ENCODE measurements around the gene KNOP1. TPM values are rescaled to one million over a fixed set of nuclear protein-coding genes. Genes with fewer than 3 reads are reported as not detected.
A peak's percentile ranks its signal among the peaks of the same experiment; 100 is the strongest.

KNOP1 gene
- total and polyA plus RNA-seq, 12 donors: 8.1 to 30.6 (median 13.7) TPM

DNA sequence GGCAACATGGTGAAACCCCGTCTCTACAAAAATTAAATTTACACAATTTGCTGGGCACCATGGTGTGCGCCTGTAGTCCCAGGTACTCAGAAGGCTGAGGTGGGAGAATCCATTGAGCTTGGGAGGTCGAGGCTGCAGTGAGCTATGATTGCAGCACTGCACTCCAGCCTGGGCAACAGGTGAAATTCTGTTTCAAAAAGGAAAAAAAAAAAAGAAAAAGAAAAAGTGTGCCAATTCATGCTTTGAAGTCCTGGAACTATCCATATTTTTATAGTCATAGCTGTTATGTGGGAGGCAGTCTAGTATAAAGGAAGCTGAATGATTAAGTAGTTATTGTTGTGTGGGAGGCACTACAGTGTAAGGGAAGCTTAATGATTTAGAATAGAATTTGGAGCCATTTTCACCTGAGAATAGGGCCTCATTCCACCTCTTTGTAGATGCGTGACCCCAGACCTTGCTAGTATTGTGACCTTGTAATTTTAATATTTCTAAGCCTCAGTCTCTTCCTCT lies 31.6 kb upstream of the KNOP1 start:
- Histone ChIP-seq H3K36me3 (replicated peaks in 1 of 2) (no peaks in the 10 kb centered on the region), H3K27me3 (no peaks in the 10 kb centered on the region), H3K4me1 (replicated peaks in 1 of 2) (peaks cover 0 to 4% of the 10 kb centered on the region in 2 donors), H3K27ac (no peak overlapping the region), H3K4me3 (no peak overlapping the region), H3K9me3 (replicated peaks in 1 of 3) (no peaks in the 10 kb centered on the region)
- WGBS, 4 donors: 88 to 98% (median 91%) methylated on average over 4 of the region's 4 CpGs
- intact Hi-C loops (cut with DNase I): no loop called here
- no peak for TF ChIP-seq POLR2A (IDR thresholded peaks at IDR 0.05)
- peak in 1 of 7 donors; percentile 25 for DNase-seq

DNA sequence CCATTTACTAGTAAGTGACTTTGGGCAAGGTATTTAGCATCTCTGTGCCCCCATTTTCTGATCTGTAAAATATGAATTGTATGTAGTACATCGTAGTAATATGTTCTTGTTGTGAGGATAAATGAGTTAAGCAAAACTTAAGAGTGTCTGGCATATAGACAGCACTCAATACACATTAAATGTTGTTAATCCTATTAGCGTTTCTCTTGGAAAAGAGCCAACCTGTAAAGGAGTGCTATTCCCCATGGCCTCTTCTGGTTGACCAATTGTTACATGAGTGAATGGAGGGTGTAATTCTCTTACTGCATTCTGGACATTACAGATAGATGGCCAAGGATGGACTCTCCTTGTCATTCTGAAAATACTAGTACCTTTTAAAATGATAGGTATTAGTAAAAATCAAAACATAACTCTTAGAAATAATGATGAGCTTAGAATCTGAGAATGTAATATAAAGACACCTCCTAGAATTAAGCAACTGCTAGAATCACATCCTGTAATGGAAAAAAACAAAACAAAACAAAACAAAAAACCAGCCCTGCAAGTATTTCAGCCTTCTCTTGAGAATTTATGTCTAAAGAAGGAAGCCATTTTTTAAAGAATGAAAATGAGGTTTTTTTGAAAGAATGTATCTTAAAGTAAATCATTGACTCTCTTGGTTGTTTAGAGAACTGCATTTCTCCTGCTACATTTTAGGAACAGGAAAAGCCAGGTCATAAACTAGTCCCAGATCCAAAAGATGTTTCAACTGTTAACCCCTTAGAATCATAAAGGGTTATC lies 30.6 kb upstream of the KNOP1 start:
- no peak for TF ChIP-seq POLR2A (IDR thresholded peaks at IDR 0.05)
- TF ChIP-seq CTCF (IDR thresholded peaks at IDR 0.05): no peak
- Histone ChIP-seq H3K27ac (peak overlapping the region in 2 of 5 donors; percentile 45), H3K4me1 (replicated peaks in 1 of 2) (peaks cover 0 to 4% of the 10 kb centered on the region in 2 donors), H3K36me3 (replicated peaks in 1 of 2) (no peaks in the 10 kb centered on the region), H3K9me3 (replicated peaks in 1 of 3) (no peaks in the 10 kb centered on the region), H3K4me3 (no peak overlapping the region), H3K27me3 (no peaks in the 10 kb centered on the region)
- DNase-seq: no peak
- WGBS, 4 donors: 61 to 71% (median 65%) methylated on average over 2 of the region's 2 CpGs
- intact Hi-C loops (cut with DNase I): no loop called here

DNA sequence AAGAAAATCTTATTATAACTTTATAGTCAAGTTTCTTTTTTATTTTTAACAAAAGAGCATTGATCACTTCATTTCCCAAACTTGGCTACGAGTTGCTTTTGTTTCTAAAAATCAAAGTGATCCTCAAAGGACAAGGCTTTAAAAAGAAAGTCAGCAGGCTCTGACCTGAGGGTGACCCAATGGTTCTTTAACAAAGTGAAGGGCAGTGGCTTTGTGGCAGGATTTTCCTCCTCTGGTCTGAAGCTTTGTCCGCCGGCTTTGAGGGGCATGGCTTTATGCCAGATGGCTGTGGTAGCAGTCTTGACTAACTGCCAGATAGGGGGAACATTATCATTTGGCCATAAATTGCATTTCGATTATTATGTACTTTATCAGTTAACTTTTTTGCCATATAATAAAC lies 28.5 kb upstream of the KNOP1 start:
- H3K27ac ChIP-seq: no peak overlapping the region
- intact Hi-C loops (cut with DNase I): no loop called here
- H3K27me3 ChIP-seq: no peaks in the 10 kb centered on the region
- no peaks in the 10 kb centered on the region for H3K9me3 ChIP-seq (replicated peaks in 1 of 3)
- H3K36me3 ChIP-seq (replicated peaks in 1 of 2): no peaks in the 10 kb centered on the region
- H3K4me1 ChIP-seq (replicated peaks in 1 of 2): peaks cover 0 to 4% of the 10 kb centered on the region in 2 donors
- 44 to 59% (median 47%) methylated on average over 4 of the region's 4 CpGs for WGBS, 4 donors
- DNase-seq: peak in 2 of 7 donors; percentile 21 to 54
- H3K4me3 ChIP-seq: no peak overlapping the region
- TF ChIP-seq POLR2A (IDR thresholded peaks at IDR 0.05) (no peak), CTCF (IDR thresholded peaks at IDR 0.05) (no peak)

DNA sequence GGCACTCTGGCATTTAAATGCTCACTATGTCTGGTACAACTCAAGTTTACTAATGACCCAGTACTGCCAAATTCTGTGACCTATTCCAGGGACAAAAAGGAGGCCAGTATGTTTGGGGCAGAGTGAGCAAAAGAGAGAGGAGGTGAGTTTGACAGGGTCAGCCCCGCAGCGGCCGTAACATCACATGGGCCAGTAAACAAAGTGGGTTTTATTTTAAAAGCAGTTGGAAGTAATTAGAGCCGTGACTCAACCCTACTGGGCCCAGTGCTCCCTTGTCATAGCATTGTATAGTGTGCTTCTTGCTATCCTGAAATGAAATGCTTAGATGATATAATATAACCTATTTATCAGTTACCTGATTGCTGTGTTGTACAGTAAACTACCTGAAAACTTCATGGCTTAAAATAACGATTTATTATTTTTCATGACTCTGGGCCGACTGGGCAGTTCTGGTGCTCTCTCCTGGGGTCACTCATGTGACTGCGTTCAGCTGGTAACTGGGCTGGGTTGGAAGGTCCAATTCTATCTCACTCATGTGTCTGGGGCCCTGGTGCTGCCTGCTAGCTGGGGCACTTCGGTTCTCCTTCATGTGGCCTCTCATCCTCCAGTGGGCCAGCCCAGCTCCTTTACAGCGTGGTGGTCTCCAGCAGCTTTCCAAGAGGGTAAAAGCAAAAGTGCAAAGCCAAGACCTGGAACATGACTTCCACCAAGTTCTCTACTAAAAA lies 27.4 kb upstream of the KNOP1 start:
- Histone ChIP-seq H3K4me3 (no peak overlapping the region), H3K4me1 (replicated peaks in 1 of 2) (peaks cover 0 to 4% of the 10 kb centered on the region in 2 donors), H3K9me3 (replicated peaks in 1 of 3) (no peaks in the 10 kb centered on the region), H3K36me3 (replicated peaks in 1 of 2) (no peaks in the 10 kb centered on the region), H3K27ac (no peak overlapping the region), H3K27me3 (no peaks in the 10 kb centered on the region)
- no peak for DNase-seq
- WGBS, 4 donors: 90 to 94% (median 91%) methylated on average over 9 of the region's 9 CpGs
- intact Hi-C loops (cut with DNase I): no loop called here
- no peak for TF ChIP-seq CTCF (IDR thresholded peaks at IDR 0.05)
- no peak for TF ChIP-seq POLR2A (IDR thresholded peaks at IDR 0.05)
